C4-2B (cell line): ENCODE data around the gene C8A.

Source experiments
- H3K27ac ChIP-seq: fragments of 450-650 bp; 2 replicates; pipeline ENCODE4 v1.5.1; 2017
- ZFX ChIP-seq: fragments of 450-650 bp; IDR thresholded peaks from 2 replicates; pipeline ENCODE4 v1.6.1; 2017
- TF ChIP-seq, protein P1 (sequence below): fragments of 450-650 bp; conservative IDR thresholded peaks from 2 replicates; pipeline ENCODE4 v1.5.1; 2017; ENCODE audit warnings: mild to moderate bottlenecking

C8A gene

DNA sequence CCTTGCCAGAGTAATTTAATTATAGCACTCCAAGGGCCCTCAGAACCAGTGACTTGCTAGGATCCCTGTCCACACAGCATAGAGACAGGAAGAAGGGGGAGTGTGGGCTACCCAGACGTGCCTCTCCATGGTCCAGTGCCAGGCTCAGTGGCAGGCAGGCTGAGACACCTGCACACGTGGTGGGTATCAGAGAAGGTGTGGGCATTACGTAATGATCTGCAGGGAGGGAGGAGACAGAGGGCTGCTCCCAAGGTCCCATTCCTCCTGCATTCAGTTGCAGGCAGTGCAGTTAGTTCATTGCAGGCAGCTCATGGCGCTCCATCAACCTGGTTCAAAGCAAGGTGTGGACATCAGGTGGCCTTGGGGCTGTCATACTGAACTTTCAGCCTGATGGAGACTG is 61.4 kb downstream of the C8A start:
- no peak overlapping the region for H3K27ac ChIP-seq
- TF ChIP-seq, protein P1, sequence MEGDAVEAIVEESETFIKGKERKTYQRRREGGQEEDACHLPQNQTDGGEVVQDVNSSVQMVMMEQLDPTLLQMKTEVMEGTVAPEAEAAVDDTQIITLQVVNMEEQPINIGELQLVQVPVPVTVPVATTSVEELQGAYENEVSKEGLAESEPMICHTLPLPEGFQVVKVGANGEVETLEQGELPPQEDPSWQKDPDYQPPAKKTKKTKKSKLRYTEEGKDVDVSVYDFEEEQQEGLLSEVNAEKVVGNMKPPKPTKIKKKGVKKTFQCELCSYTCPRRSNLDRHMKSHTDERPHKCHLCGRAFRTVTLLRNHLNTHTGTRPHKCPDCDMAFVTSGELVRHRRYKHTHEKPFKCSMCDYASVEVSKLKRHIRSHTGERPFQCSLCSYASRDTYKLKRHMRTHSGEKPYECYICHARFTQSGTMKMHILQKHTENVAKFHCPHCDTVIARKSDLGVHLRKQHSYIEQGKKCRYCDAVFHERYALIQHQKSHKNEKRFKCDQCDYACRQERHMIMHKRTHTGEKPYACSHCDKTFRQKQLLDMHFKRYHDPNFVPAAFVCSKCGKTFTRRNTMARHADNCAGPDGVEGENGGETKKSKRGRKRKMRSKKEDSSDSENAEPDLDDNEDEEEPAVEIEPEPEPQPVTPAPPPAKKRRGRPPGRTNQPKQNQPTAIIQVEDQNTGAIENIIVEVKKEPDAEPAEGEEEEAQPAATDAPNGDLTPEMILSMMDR: no peak
- TF ChIP-seq ZFX: no peak

DNA sequence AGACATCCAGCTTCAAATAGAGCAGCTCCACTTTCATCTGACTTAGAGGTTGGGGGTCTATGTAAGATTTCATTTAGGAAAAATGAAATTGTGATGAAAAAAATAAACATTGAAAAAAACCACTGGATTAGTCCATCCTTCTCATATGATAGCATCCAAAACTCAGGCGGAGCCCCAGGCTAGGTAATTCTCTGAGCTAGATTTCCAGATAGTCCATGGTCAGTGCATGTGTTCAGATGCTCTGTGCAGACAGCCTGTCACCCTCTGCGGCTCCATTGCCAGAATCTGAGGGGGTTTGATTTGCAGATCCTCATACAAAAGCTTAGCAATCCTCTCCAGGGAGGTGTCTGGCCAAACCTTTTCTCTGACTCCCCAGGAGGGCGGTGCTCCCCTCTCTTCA is 62.0 kb downstream of the C8A start:
- H3K27ac ChIP-seq: no peak overlapping the region
- TF ChIP-seq, protein P1: no peak
- no peak for TF ChIP-seq ZFX

GRCh38 chr1:56917356-56917755 is 62.8 kb downstream of the C8A start:
- H3K27ac ChIP-seq: no peak overlapping the region
- no peak for TF ChIP-seq ZFX
- TF ChIP-seq, protein P1: no peak

DNA sequence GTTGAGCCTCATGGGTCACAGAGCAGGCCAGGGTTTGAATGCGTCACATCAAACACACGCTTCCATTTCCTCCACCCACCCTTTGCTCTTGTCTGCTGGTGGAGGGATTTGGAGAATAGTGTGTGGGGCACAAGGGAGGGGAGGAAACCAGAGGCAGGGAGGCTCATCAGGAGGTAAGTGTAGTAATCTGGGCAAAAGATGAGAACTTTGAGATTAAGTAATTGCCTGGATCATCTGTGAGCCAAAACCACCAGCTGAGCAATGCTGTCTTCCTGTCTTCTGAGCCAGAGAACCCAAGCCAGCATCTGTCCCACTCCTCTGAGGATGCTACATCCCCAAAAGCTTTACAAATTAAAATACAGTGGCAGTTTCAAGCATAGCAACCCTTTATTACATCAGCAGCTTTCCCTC is 66.0 kb downstream of the C8A start:
- TF ChIP-seq, protein P1: no peak
- TF ChIP-seq ZFX: no peak
- no peak overlapping the region for H3K27ac ChIP-seq

- no peak overlapping the region for H3K27ac ChIP-seq
- no peak for TF ChIP-seq ZFX
- TF ChIP-seq, protein P1: no peak
Observed at GRCh38 chr1:56921479-56921878, 66.9 kb downstream of the C8A start.

DNA sequence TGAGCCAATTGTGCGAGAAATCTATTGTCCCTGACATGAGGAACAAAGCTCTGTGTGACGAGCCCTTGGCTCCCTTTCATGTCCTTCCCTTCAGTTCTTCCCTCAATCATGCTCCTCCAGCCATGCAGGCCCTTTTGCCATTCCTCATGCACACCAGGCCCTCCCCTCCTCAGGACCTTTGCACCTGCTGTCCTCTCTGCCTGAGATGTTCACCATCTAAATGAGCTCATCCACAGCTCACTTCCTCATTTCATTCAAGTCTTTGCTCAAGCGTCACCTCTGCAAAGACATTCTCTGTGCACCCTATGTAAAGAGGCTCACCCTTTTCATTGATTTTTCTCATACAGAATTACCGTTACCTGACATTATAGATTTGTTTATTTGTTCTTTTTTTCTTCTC is 67.5 kb downstream of the C8A start:
- no peak for TF ChIP-seq ZFX
- H3K27ac ChIP-seq: no peak overlapping the region

GRCh38 chr1:56922507-56922906 is 67.9 kb downstream of the C8A start:
- no peak overlapping the region for H3K27ac ChIP-seq

DNA sequence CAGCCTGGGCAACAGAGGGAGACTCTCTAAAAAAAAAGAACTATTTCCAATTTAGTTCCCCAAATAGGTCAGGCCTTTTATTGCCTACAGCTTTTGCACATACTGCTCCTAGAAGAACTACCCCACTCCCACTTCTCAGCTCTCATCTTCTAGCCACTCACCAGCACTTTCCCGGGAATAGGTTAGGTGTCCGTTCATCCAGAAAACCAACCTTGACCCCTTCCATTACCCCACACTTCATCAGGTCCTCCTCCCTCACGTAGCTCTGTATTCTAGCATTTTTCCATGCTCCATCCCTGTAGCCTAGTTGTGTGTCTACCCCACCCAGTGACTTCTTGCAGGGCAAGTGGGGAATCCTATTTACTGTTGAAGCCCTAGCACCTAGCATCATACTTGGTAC is 68.6 kb downstream of the C8A start:
- no peak for TF ChIP-seq ZFX
- TF ChIP-seq, protein P1: no peak
- no peak overlapping the region for H3K27ac ChIP-seq

More at GRCh38 chr1:56922507-56922906, 67.9 kb downstream of the C8A start:
- TF ChIP-seq, protein P1: no peak
- no peak for TF ChIP-seq ZFX
